ENCODE measurements around the gene KCNJ5. TPM values are rescaled to one million over a fixed set of nuclear protein-coding genes. Genes with fewer than 3 reads are reported as not detected.
"Not testable (repeated sequence)": the region's sequence is repeated elsewhere in the genome, so short reads cannot be mapped to it uniquely, and the experiment has no call there.

Gene KCNJ5
- total RNA-seq, 1 donor from 2014 or later: not detected

- no peak overlapping the region for H3K27ac Mint-ChIP-seq
- no peaks in the 10 kb centered on the region for H3K36me3 Mint-ChIP-seq (ENCODE audit: low read depth)
- intact Hi-C loops (cut with micrococcal nuclease): no loop called here
- H3K4me1 Mint-ChIP-seq (ENCODE audit: low read depth): no peaks in the 10 kb centered on the region
- peaks cover 16% of the 10 kb centered on the region for H3K27me3 Mint-ChIP-seq (ENCODE audit: insufficient read depth)
- no peak overlapping the region for H3K4me3 Mint-ChIP-seq
- no peak for DNase-seq (ENCODE audit: low spot score)
- peaks cover 7% of the 10 kb centered on the region for H3K9me3 Mint-ChIP-seq
Measured at GRCh38 chr11:128913806-128914205, 22.6 kb downstream of the KCNJ5 start.

GRCh38 chr11:128914216-128915148 is 23.3 kb downstream of the KCNJ5 start:
- no peaks in the 10 kb centered on the region for H3K36me3 Mint-ChIP-seq (ENCODE audit: low read depth)
- H3K9me3 Mint-ChIP-seq: peaks cover 7% of the 10 kb centered on the region
- no peak overlapping the region for H3K4me3 Mint-ChIP-seq
- no peak overlapping the region for H3K27ac Mint-ChIP-seq
- intact Hi-C loops (cut with micrococcal nuclease): no loop called here
- no peak for DNase-seq (ENCODE audit: low spot score)
- H3K27me3 Mint-ChIP-seq (ENCODE audit: insufficient read depth): peaks cover 11% of the 10 kb centered on the region
- H3K4me1 Mint-ChIP-seq (ENCODE audit: low read depth): peaks cover 4% of the 10 kb centered on the region

DNA sequence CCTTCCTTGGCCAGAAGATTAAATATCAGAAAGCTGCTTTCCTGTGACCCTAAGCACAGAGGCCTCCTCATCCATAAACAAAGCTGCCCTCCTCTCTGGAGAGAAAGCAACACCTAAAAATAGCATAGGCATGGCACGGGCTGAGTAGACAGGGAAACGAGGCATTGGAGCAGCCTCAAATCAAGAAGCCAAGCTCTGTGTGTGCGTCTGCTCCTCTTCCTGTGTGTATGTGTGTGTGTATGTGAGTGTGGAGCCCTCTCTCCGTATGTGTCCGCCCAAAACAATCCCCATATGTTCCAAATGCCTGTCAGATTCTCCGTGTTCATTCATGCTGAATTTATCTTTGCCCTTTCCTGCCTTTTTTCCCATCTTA is 24.0 kb downstream of the KCNJ5 start:
- no peak overlapping the region for H3K27ac Mint-ChIP-seq

GRCh38 chr11:128916037-128916572 is 24.9 kb downstream of the KCNJ5 start:
- no peak for DNase-seq (ENCODE audit: low spot score)
- peaks cover 4% of the 10 kb centered on the region for H3K27me3 Mint-ChIP-seq (ENCODE audit: insufficient read depth)
- H3K4me3 Mint-ChIP-seq: no peak overlapping the region
- H3K9me3 Mint-ChIP-seq: peaks cover 7% of the 10 kb centered on the region
- no peak overlapping the region for H3K27ac Mint-ChIP-seq
- H3K36me3 Mint-ChIP-seq (ENCODE audit: low read depth): no peaks in the 10 kb centered on the region
- H3K4me1 Mint-ChIP-seq (ENCODE audit: low read depth): peaks cover 4% of the 10 kb centered on the region
- intact Hi-C loops (cut with micrococcal nuclease): no loop called here

More for the DNA sequence above, 24.0 kb downstream of the KCNJ5 start:
- intact Hi-C loops (cut with micrococcal nuclease): no loop called here
- DNase-seq (ENCODE audit: low spot score): no peak
- peaks cover 6% of the 10 kb centered on the region for H3K27me3 Mint-ChIP-seq (ENCODE audit: insufficient read depth)
- H3K36me3 Mint-ChIP-seq (ENCODE audit: low read depth): no peaks in the 10 kb centered on the region
- H3K9me3 Mint-ChIP-seq: peaks cover 7% of the 10 kb centered on the region
- H3K4me1 Mint-ChIP-seq (ENCODE audit: low read depth): peaks cover 4% of the 10 kb centered on the region
- H3K4me3 Mint-ChIP-seq: no peak overlapping the region

DNA sequence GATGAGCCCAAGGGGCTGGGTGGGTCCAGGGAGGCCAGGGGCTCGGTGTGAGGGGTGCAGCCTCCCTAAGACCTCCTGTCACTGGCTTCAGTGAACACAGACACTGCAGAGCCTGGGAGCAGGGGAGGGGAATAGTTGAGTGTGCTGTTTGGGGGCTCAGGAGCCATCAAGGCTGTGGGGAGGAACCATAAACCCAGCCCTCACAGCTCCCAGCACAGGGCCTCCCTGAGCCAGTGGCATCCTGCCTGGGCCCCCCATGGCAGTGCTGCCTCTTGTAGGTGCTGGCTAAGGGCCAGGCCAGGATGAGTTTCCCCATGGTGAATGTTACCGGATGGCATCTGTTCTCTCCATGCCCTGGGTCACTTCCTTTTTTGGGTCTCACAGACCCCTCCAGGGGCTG is 25.5 kb downstream of the KCNJ5 start:
- Mint-ChIP-seq H3K4me3 (no peak overlapping the region), H3K27ac (no peak overlapping the region)

DNA sequence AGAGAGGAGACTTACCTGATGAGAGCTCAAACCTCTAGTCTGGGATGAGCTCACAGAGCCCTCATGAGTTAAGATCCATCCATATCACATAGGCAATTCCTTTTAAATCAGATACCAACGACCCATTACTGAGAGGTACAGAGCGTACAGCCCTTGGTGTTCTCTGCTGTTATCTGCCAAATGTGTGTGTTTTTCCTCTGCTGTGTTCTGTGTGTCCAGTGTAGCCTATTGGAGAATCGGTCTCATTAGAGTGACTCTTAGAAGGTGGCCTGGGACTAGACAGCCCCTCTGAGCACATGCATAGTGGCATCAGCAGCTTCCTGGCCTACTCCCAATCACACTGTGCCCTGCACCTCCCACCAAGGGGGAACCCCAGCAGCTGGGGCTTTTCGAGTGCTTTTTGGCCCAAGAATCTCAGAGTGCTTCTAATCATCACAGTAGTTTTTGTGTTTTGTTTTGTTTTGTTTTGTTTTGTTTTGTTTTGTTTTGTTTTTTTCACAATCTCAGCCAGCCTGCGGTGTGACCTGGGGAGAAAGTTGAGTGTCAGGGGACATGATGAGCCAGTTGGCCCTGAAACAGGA is 26.1 kb downstream of the KCNJ5 start:
- Mint-ChIP-seq H3K4me1 (ENCODE audit: low read depth) (peaks cover 4% of the 10 kb centered on the region), H3K4me3 (no peak overlapping the region), H3K9me3 (peaks cover 7% of the 10 kb centered on the region), H3K36me3 (ENCODE audit: low read depth) (no peaks in the 10 kb centered on the region), H3K27ac (no peak overlapping the region), H3K27me3 (ENCODE audit: insufficient read depth) (peaks cover 2% of the 10 kb centered on the region)
- no peak for DNase-seq (ENCODE audit: low spot score)
- intact Hi-C loops (cut with micrococcal nuclease): no loop called here

More for the DNA sequence above, 25.5 kb downstream of the KCNJ5 start:
- Mint-ChIP-seq H3K27me3 (ENCODE audit: insufficient read depth) (peaks cover 4% of the 10 kb centered on the region), H3K4me1 (ENCODE audit: low read depth) (peaks cover 4% of the 10 kb centered on the region), H3K36me3 (ENCODE audit: low read depth) (no peaks in the 10 kb centered on the region), H3K9me3 (peaks cover 7% of the 10 kb centered on the region)
- intact Hi-C loops (cut with micrococcal nuclease): no loop called here
- no peak for DNase-seq (ENCODE audit: low spot score)

DNA sequence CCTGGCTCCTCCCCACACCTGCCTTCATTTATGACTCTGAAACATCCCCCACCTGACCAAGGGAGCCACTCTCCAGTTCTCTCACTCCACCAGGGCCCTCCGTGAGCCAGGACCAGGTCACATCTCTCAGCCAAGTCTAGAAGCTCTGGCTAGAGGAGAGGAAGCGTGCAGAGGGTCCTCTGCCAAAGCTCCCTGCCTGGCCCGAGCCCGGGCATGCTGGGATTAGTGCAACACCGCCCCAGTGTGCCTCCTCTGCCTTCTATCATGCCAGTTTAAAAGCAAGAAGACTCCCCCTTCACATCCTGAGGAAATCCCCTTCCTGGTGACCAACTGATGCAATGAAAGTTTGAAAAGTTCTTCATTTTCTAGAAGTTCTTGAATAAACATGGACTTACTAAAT is 28.1 kb downstream of the KCNJ5 start:
- no peak for DNase-seq (ENCODE audit: low spot score)
- Mint-ChIP-seq H3K27ac (no peak overlapping the region), H3K9me3 (peaks cover 7% of the 10 kb centered on the region), H3K27me3 (ENCODE audit: insufficient read depth) (peaks cover 2% of the 10 kb centered on the region), H3K4me1 (ENCODE audit: low read depth) (peaks cover 4% of the 10 kb centered on the region), H3K4me3 (peak overlapping the region; percentile 19), H3K36me3 (ENCODE audit: low read depth) (no peaks in the 10 kb centered on the region)
- intact Hi-C loops (cut with micrococcal nuclease): no loop called here

DNA sequence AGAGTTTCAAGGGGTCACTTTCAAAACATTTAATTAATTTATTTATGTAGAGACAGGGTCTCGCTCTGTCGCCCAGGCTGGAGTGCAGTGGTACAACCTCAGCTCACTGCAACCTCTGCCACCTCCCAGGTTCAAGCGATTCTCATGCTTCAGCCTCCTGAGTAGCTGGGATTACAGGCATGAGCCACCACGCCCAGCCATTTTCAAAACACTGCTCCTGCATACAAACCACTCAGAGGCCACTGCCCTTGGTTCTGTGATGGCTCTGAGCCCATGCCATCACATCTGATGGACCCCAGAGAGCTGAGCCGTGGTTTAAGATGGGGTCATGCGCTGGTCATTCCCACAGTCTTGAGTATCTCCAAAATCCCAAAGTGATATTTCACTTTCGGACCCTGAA is 28.5 kb downstream of the KCNJ5 start:
- H3K27ac Mint-ChIP-seq; intact Hi-C loops (cut with micrococcal nuclease); H3K4me1 Mint-ChIP-seq (ENCODE audit: low read depth); H3K4me3 Mint-ChIP-seq; DNase-seq (ENCODE audit: low spot score); H3K36me3 Mint-ChIP-seq (ENCODE audit: low read depth); H3K27me3 Mint-ChIP-seq (ENCODE audit: insufficient read depth); H3K9me3 Mint-ChIP-seq: not testable (repeated sequence)

- Mint-ChIP-seq H3K4me1 (ENCODE audit: low read depth) (peaks cover 4% of the 10 kb centered on the region), H3K36me3 (ENCODE audit: low read depth) (no peaks in the 10 kb centered on the region), H3K27me3 (ENCODE audit: insufficient read depth) (peaks cover 6% of the 10 kb centered on the region), H3K4me3 (no peak overlapping the region), H3K27ac (no peak overlapping the region), H3K9me3 (peaks cover 5% of the 10 kb centered on the region)
- intact Hi-C loops (cut with micrococcal nuclease): no loop called here
- DNase-seq (ENCODE audit: low spot score): no peak
Measured at GRCh38 chr11:128920666-128921065, 29.5 kb downstream of the KCNJ5 start.

GRCh38 chr11:128921793-128922192 is 30.6 kb downstream of the KCNJ5 start:
- Mint-ChIP-seq H3K4me1 (ENCODE audit: low read depth) (peaks cover 4% of the 10 kb centered on the region), H3K27ac (no peak overlapping the region), H3K36me3 (ENCODE audit: low read depth) (no peaks in the 10 kb centered on the region), H3K4me3 (no peak overlapping the region), H3K27me3 (ENCODE audit: insufficient read depth) (peaks cover 7% of the 10 kb centered on the region), H3K9me3 (no peaks in the 10 kb centered on the region)
- intact Hi-C loops (cut with micrococcal nuclease): no loop called here
- no peak for DNase-seq (ENCODE audit: low spot score)

- Mint-ChIP-seq H3K27ac (no peak overlapping the region), H3K4me3 (no peak overlapping the region), H3K27me3 (ENCODE audit: insufficient read depth) (peaks cover 5% of the 10 kb centered on the region), H3K9me3 (no peaks in the 10 kb centered on the region), H3K4me1 (ENCODE audit: low read depth) (peaks cover 14% of the 10 kb centered on the region), H3K36me3 (ENCODE audit: low read depth) (no peaks in the 10 kb centered on the region)
- intact Hi-C loops (cut with micrococcal nuclease): no loop called here
- no peak for DNase-seq (ENCODE audit: low spot score)
Measured at GRCh38 chr11:128924104-128924503, 32.9 kb downstream of the KCNJ5 start.

DNA sequence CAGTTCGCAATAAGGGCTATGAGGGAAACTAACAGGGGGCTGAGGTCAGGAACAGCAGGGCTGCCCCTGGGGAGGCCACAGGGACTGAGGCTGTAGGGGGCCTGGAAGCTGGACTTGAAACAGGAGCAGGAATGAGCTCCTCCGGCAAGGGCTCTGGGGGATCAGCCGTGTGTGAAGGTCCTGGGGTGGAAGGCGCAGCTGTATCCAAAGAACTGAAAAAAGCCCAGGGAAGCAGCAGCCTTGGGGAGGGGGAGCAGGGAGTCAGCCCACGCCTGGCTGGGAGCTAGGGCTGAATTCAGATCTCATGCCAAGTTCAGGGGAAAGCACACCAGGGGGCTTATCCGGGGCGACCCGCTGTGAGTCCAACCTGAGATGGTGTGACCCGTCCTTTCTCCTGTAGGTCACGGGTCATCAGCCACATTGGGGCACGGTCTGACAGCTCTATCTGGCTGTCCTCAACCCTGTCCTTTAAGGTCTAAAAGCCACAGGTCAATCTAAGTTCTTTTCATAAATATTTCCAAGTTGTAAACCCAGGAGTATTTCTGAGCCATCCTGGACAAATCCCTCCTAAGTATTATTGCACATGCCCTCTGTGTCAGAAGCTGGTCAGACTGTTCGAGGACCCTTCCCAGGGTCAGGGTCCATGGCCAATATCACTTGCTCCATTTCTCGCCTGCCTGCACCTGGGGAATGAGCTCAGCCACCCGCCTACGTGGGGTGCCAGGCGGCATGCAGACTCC is 33.5 kb downstream of the KCNJ5 start:
- no peaks in the 10 kb centered on the region for H3K9me3 Mint-ChIP-seq
- H3K36me3 Mint-ChIP-seq (ENCODE audit: low read depth): no peaks in the 10 kb centered on the region
- no peak overlapping the region for H3K4me3 Mint-ChIP-seq
- no peak overlapping the region for H3K27ac Mint-ChIP-seq
- peaks cover 17% of the 10 kb centered on the region for H3K4me1 Mint-ChIP-seq (ENCODE audit: low read depth)
- intact Hi-C loops (cut with micrococcal nuclease): no loop called here
- no peak for DNase-seq (ENCODE audit: low spot score)
- H3K27me3 Mint-ChIP-seq (ENCODE audit: insufficient read depth): peaks cover 5% of the 10 kb centered on the region

DNA sequence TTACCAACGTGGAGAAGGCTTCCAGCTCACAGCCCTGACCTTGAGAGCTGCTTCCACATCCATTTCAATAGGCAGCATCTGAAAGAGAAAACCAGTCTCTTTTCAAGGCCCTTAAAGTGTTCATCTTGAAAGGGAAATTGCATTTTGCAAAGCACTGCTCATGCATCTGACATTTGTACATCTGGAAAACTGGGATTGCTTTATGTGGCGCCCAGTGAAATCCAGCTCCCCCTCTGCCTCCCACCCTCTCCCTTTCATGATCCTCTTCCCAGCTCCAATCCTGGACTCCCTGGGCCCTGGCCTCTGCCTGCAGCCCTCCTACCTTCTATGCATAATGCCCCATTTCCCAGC is 34.1 kb downstream of the KCNJ5 start:
- Mint-ChIP-seq H3K9me3 (no peaks in the 10 kb centered on the region), H3K27ac (no peak overlapping the region), H3K4me3 (no peak overlapping the region), H3K4me1 (ENCODE audit: low read depth) (peaks cover 18% of the 10 kb centered on the region), H3K27me3 (ENCODE audit: insufficient read depth) (peaks cover 5% of the 10 kb centered on the region), H3K36me3 (ENCODE audit: low read depth) (no peaks in the 10 kb centered on the region)
- intact Hi-C loops (cut with micrococcal nuclease): no loop called here
- DNase-seq (ENCODE audit: low spot score): no peak

Data from activated T-helper 1 cell treated with anti-CD3 and anti-CD28 coated beads, Interleukin-12 subunit alpha, Interleukin-12 subunit beta, Interleukin-2, Interleukin-4 antibody, amounts not matched to agents 30 ng/mL and 10 ng/mL and 1 ng/mL, durations not matched to agents 14 hours and 24 hours and 36 hours (primary cell).